Esophagus squamous epithelium (tissue), 4 donors: Measurements from ENCODE around the gene PARD3B.

Experiments used
- CTCF ChIP-seq, 6 experiments: fragments of 450-650 bp in 4 of 6; fragments of 200-600 bp in 2 of 6; sonication (generic) in 2 of 6; IDR thresholded peaks; one replicate each; pipeline ENCODE4 v1.5.1; 2016 to 2019; ENCODE audit warnings: antibody characterized with exemption in 6 of 6, mild to moderate bottlenecking in 4 of 6, moderate library complexity in 4 of 6
- POLR2A ChIP-seq, 4 donors: fragments of 450-650 bp; IDR thresholded peaks; one replicate each; pipeline ENCODE4 v1.6.1; 2017; ENCODE audit warnings: antibody characterized with exemption in 4 of 4, mild to moderate bottlenecking in 4 of 4, moderate library complexity in 3 of 4

GRCh38 chr2:204542982-204543608, 2.2 kb upstream of the PARD3B start:
- TF ChIP-seq POLR2A (IDR thresholded peaks at IDR 0.05) = no peak
- no peak for TF ChIP-seq CTCF (IDR thresholded peaks at IDR 0.05)
